ENCODE measurements around the gene HOXD9.

HOXD9 gene

DNA sequence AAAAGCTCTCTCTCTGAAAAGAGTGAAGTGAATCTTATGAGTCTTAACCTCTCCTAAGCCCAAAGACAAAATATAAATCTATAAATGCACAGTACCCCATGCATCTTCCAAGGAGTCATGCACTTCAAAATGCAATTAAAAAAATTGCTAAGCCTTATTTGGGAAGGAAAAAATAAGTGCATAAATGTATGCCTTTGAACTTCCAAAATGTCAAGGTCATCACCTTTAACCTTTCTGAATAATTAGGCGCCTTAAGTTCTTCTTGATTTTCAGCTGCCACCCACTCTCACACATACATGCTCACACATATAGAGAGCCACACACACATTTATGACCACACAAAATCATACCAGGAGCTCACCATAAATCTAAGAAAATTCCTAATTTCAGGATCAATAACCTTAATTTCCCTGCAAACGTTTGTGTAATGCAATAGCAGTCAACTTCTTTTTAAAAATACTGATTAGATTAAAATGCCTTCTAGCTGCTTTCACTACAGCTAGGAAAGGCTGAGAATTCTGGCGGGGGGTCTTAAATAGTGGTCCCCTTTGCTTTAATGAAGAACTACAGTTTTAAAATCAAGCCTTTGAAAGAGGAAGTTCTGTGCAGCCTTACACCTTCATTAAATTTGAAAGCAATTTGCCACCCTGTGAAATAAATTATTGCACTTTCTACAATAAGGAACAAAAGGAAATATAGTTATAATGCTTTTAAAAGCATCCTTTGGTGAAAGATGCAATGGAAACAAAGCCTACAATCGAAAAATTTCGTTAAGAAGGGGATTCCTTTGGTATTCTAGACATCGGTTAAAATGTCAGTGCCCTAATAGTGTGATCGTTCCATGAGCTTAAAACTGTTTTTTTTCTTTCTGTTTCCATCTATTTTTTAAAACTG lies 11.9 kb upstream of the HOXD9 start:
- DNase-seq: no peak

- no peak for DNase-seq
Measured at GRCh38 chr2:176111309-176111663, 11.2 kb upstream of the HOXD9 start.

- DNase-seq: no peak
Measured at GRCh38 chr2:176111846-176112374, 10.6 kb upstream of the HOXD9 start.

- DNase-seq: no peak
Measured at GRCh38 chr2:176112375-176113302, 9.9 kb upstream of the HOXD9 start.

DNA sequence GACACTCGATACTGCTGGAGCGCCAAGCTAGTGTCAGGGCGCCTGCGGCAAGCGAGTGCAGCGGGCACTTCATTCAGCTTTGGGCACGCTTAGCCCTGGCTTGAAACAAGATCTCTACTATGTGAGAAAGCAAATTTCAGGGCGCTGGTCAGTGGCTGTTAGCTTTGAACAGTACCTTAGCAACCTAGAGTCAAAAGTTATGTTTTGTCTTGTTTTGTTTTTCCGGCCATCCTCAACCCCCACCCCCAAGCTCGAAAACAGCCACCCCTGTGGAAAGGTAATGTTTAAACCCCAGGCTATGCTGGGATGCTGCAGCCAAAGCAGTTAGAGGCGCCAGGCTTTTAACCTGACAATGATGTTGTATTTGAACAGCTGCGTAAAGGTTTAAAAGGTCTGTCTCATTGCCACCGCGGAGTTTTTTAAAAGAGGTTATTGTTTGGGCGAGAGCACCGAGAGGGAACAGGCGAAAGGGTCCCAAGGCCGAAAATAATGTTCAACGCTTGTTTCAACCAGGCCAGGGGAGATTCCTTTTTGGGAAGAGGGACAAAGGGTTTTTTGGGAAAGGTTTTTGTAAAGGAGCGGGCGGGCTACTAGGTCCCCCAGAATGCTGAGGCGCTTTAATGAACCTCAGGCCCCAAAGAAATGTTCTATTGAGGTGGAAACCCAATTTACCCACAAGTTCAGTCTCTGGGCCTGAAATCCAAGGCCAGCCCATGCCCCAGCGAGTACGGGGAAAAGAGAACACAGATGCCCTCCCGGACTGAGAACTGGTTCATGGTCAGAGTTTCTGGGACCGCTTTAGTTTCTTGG lies 8.2 kb upstream of the HOXD9 start:
- DNase-seq: no peak

DNA sequence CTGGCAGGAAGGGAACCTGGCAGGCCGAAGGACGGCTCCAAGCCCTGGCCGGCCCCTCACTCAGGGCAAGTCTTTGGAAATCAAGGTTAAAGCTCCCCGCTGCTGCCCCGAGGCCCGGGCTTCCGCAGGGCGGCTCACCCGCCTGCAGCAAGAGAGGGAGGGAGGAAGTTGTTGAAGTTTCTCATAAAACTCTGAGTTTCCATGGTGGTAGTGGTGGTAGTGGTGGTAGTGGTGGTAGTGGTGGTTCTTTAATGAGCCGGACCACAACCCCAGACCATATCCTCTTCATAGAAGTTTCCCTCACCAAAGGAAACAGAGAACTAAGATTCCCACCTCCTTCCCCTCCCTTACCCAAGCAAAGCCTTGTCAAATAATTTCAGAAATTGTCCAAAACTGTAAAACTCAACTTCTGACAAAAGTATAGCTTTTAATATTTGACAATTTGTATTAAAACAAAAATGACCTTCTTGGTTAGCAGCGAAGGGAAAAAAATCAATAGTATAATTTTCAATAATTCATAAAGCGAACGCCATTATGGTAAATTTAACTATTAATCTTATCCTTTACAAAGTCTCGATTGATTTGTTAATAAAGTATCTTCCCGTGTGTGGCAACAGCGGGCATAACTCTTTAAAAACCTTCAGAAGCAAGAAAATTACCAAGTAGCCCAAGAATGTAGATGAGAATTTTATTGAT lies 7.4 kb upstream of the HOXD9 start:
- no peak for DNase-seq

DNA sequence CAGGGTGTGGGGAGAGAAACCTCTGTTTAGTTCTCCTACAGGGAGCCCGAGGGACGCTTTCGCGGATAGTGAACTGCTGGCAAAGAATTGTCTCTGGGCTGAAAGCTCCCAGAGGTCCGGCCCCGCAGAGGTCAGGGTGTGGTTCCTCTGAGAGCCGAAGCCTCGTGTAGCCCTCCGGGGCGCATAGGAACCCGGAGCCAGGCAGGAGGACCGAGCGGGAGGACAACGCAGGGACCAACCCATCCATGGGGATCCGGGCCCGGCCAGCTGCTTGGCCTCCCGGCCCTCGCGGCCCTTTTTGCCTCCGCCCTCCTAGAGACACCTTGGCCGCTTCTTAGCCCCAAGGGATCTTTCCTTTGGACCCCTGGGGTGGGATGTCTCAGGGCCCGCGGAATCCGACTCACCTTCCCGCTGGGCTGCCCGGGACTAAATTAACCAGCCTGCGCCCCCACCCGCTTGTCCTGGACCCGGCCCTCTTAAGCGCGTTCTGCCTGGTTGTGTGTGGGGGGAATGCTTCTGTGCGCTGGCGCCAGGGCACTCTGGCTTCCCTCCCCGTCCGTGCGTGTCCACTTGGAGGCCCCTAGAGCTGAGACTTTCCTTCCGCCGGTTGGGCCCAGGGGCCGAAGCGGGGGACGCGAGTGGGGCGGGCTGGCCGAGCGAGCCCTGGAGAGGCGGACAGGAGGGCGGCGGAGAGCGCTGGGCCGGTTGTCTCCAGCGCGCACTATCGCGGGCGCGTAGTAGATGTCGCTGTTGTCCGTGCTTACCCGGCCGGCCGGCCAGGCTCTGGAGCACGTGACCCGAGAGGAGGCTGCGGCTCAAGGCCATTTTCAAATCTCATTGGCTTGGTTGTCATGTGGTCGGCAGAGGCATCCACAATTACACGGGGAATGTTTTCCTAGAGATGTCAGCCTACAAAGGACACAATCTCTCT lies 6.4 kb upstream of the HOXD9 start, which contains the start of gene HOXD10:
Gene HOXD10 (plus strand): TSS at position 896 of the 931 bp plus-strand sequence. CDS start 56 bp downstream, outside the sequence.
- no peak for DNase-seq

- DNase-seq: no peak
Measured at GRCh38 chr2:176117162-176117822, 5.2 kb upstream of the HOXD9 start.

DNA sequence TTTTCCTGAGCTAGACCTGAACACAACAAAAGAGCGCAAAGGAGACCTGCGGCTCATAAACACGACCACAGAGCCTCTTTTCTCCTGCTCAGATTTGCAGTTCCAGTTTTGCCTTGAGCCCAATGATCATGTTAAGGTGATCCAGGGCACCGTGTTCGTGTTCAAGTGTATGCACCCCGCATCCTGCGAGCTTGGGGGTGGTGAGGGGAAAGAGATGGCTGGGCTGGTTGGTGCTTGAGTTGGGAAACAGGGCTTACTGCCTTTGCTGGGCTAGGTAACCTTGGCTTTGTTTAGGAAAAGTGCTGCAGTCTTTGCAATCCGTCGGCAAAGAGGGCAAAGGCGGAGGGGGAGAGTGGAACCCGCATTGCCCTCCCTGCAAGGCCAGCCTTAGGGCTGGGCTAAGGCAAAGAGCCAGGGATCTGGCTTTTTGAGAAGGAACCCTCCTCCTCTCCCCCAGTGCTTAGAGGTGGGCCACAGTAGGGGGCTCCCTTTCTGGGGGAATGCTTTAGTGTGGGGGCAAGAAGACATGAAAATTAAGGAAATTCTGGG lies 4.6 kb upstream of the HOXD9 start:
- no peak for DNase-seq

- DNase-seq: no peak
Measured at GRCh38 chr2:176118601-176119339, 3.7 kb upstream of the HOXD9 start.

GRCh38 chr2:176120364-176121189 lies 1.9 kb upstream of the HOXD9 start:
- DNase-seq: no peak

- DNase-seq: no peak
Measured at GRCh38 chr2:176121190-176122051, 1.1 kb upstream of the HOXD9 start.

DNA sequence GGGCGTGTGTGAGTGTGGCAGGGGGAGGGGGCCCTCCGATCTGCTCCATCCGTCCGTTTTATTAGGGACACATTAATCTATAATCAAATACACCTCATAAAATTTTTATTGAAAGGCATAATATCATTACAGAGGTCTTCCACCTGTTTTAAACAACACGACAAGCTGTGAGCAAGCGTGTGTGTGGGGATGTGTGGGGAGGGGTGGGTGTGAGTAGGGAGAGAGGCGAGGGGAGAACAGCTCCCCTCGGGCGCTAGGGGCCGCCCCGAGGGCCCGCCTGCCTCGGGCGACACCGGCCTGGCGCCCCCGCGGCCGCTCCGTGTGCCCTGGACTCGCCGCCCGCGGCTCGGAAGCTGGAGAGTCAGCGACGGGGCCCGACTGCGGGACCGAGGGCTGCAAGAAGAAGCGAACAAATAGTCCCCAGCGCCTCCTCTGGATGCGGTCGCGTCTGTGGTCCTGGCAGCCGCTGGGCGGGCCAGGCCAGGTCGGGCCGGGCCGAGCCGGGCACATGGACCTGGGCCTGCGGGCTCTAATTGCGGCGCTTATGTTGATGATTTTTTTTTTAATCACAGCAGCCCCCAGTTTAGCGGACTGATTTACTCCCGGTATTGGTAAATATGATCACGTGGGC lies 352 bp upstream of the HOXD9 start:
- no peak for DNase-seq

DNA sequence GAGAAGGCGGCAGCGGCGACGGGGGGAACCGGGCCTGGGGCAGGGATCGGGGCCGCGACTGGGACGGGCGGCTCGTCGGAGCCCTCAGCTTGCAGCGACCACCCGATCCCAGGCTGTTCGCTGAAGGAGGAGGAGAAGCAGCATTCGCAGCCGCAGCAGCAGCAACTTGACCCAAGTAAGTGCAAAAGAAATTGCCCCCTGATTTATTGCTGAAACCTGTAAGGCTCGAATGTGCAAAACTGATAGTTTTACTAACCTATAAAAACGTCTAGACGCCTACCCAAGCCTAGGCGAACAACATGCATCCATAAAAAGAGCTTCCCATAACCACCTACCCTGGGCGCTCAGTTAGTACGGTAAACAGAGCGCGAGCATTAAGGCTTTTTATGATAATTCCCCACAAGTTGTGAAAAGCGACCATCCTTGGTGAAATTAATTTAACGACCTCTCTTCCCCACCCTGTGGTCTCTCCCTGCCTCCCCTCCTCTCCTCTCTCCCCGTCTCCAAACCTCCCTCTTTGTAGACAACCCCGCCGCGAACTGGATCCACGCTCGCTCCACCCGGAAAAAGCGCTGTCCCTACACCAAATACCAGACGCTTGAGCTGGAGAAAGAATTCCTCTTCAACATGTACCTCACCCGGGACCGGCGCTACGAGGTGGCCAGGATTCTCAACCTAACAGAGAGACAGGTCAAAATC lies 1.0 kb downstream of the HOXD9 start:
- DNase-seq: no peak

DNA sequence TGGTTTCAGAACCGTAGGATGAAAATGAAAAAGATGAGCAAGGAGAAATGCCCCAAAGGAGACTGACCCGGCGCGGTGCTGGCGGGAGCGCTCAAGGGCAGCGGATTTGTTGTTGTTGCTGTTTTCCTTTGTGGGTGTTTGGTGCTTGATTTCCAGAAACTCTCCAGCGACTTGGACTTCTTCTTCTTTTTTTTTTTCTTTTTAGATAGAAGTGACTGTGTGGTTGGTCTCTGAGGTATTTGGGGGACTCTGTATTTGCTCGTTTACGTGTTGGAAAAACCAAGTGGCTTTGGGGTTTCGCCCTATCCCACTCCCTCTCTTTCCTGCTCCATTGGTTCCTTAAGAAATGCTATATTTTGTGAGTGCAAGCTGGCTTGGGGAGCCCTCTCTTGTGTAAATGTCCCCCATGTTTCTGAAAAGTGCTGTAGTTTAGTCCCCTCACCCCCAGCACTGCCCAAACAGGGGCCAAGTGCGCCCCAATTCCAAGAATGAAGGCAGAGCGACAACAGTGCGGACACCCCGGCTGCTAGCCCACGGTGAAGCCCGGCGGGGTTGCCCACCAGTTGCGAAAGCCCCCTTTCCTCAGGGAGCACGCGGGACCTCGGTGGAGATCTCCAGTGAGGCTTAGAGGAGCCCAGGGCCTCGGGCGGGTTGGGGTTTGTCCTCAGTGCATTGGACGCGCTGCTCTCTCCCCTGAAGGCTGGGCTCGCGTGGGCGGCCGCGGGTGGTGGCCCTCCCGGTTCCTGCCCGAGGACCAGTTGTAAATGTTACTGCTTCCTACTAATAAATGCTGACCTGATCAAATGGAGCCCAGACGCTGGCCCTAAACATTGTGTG lies 1.8 kb downstream of the HOXD9 start:
- DNase-seq: no peak
